Right ventricle myocardium inferior (tissue), 1 donor: ENCODE results near the gene MYO15B. TPM values are rescaled to one million over a fixed set of nuclear protein-coding genes. Genes with fewer than 3 reads are reported as not detected.

ENCODE experiments used
- ATAC-seq: fragments of 200-7000 bp; cut with Tn5 transposase; one replicate; pipeline ENCODE4 v1.9.1; 2020; ENCODE audit warnings: mild to moderate bottlenecking, moderate library complexity
- DNase-seq: peaks from one replicate; pipeline ENCODE4 v3.0.0; 2021; ENCODE audit errors: missing footprints
- intact Hi-C: fragments of 100-400 bp; cut with DNase I; formaldehyde crosslinking; loops from one replicate; pipeline ENCODE4 v1.11.0; 2022
- long read RNA-seq: library from polyadenylated mRNA; unstranded; transcript quantifications from one replicate; pipeline ENCODE4 v2.0.0, GENCODE V29; 2021
- total RNA-seq: library from RNA; stranded (reverse); fragmentation: NEBNext Ultra II Directional; extraction: Animal tissue kit (Norgen Biotek cat#: 25700); gene quantifications from one replicate; pipeline ENCODE4 v1.2.1, GENCODE V29; 2021
- donor health status: DM: no; HTN: yes; CAD: no; lungs with severe emphysema.

The MYO15B gene
- total RNA-seq = 43.7 TPM
- long read RNA-seq, partial matches to known transcripts = 2 of 6 reads
- long read RNA-seq, other reads (novel, unspliced or antisense) = 4 of 6 reads

DNA sequence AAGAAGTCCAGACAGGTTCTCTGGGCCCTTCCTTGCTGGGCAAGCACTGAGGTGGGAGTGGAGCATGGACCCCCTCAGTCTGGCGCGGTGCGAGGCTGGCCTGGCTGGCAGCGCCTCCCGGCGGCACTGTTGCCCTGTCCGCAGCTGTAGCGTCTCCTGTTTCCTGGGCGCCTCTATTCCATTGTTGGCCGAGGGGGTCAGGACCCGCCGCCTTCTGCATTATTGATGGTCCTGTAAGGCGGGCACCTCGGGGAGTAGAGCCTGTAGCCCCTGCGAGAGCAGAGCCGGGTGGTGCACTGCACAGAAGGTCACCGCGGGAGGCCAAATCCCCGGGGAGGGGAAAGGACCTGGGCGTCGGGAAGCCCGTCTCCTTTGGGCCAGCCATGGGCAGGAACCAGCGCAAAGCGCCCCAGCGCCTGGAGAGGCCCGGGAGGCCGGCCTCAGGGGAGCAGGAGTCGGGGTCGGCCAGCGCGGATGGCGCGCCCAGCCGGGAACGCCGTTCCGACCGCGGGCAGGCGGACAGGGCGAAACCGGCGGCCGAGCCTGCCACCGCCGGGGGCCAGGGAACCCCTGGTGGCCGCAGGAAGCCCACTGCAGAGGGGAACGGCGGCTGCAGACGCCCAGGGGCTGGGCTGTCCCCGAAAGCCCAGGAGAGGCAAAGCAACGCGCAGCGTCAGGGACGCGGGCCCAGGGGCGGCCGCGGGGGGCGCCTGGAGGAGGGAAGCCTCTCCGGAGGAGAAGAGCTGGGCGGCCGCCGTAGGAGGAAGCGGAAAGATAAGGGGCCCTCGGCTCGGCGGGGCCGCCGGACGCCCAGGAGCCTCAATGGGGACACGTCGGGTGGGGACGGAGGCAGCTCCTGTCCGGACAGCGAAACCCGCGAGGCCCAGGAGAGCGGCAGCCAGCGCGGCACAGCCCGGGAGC, at the start of gene MYO15B:
TSS of gene MYO15B (plus strand) at position 126 of the 921 bp plus-strand sequence. CDS start at position 384, 258 bp downstream.
- ATAC-seq = peak; percentile 43
- intact Hi-C loops = loop anchor here (5.0 kb wide), 2 partner anchors 71 to 161 kb away; partner anchors contain the start of genes CASKIN2 and TSEN54
- DNase-seq = peak; percentile 87

DNA sequence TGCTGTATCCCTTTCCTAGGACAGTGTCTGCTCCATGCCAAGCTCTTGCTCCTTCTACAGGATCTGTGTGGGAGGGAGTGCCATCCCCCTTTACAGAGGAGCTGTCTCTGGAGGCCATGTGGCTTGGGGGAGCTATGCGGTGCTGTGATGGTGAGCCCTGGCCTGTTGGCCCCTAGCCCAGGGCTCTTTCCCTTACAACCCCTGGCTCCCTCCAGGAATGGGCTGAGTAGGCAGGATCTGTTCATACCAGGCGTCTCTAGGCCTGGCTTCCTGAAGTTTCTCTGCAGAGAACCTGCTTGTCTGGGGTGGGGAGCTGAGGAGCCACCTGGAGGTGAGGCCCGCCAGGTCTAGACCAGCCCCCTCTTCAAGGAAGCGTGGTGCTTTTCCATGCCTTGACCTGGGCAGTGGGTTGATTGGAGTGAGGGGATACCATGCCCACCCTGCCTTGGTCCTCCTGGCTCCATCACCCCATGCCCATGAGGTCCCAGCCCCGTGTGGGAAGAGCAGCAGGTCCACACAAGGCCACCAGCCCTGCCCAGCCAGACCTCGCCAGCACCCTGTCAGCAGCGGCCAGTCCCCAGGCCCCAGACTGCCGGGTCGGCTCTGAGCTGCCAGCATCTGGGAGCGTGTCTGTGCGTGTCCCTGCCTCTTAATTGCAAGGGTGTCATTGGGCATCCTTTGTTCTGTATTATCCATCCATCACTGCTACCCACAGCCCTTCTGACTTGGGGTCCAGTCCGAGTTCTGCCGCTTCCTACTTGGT, 47.5 kb upstream of the MYO15B start:
- DNase-seq = no peak
- ATAC-seq = no peak
- intact Hi-C loops = no loop called here

DNA sequence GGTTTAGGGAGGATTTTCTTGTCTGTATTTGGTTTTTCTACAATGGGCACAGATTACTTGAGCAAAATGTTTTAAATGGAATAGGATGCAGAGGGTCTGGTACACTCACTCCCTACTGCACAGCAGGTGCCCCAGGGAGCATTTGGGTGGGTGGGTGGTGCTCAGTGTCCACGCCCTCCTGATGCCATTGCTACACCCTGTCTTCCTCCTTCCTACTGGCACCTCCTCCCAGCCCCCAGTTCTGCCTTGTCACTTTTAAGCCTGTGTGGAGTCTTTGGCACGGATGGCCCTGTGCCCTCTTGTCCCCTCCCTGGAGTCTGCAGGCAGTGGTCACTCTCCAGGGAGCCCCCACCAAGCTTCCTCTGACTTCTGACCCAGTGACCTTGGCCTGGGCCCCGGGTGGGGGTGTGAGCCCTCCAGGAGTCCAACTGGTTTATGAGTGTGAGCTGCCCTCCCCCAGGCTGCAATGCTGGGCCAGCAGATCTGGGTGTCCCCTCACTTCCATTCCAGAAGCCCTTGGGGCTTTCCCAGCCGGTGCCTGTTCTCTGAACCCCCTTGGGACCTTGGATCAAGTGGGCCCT, 46.6 kb upstream of the MYO15B start:
- DNase-seq = no peak
- intact Hi-C loops = no loop called here
- no peak for ATAC-seq

DNA sequence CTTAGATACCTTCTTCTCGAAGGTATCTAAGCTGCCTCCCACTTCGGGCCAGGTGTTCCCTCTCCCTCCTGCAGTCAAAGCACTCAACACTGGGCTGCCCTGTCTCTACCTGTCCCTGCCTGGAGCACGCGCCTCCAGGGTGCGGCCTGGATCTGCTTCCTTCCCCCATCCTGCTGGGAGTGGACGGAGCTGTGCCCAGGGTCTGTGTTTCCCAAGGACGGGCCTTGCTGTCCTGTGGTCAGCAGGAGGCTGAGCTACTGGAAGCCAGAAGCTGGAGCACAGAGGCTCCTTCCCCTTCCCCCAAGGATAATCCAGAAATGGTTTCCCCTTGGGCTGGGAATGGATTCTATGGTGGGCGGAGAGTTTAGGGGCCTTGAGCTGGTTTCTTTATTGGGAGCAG, 45.4 kb upstream of the MYO15B start:
- ATAC-seq (no peak), DNase-seq (no peak)
- intact Hi-C loops = no loop called here

GRCh38 chr17:75542728-75543336, 44.8 kb upstream of the MYO15B start:
- ATAC-seq (no peak), DNase-seq (peak; percentile 54)
- intact Hi-C loops = no loop called here

DNA sequence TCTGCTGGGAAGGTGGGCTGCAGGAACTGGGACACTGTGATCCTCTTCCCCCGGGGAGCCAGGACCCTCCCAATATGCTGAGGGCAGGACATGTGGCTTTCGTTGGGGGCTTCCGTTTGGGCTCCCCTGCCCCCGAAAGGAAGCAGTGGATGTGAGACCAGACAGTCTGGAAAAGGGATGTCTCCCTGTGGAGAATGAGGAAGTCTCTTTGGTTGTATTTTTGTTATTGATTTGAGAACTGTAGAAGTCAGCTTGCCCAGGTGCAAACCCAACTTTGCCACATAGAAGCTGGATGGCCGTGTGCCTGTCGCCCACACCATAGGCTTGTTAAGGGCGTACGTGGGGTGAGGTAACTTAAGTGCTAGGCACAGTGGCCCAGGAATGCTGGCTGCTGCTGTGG, 43.4 kb upstream of the MYO15B start:
- intact Hi-C loops = no loop called here
- no peak for ATAC-seq
- DNase-seq = no peak

DNA sequence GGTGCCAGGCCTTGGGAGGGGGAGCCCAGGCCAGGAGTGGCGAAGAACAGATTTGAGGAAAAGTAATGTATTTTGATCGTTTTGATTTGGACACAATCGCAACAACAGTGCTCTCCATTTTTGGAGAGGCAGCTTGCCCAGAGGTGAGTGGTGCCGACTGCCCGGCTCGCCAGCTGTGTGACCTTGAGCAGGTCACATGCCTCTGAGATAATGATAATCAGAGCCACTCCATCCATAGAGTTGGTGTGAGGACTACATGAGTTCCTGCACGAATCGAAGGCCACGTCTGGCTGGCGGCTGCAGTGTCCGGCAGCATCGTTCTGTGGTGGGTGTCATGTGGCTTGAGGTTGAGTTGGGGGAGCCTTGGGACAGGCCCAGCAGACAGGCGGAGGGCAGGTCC, 41.4 kb upstream of the MYO15B start:
- intact Hi-C loops = no loop called here
- ATAC-seq (no peak), DNase-seq (peak; percentile 69)

DNA sequence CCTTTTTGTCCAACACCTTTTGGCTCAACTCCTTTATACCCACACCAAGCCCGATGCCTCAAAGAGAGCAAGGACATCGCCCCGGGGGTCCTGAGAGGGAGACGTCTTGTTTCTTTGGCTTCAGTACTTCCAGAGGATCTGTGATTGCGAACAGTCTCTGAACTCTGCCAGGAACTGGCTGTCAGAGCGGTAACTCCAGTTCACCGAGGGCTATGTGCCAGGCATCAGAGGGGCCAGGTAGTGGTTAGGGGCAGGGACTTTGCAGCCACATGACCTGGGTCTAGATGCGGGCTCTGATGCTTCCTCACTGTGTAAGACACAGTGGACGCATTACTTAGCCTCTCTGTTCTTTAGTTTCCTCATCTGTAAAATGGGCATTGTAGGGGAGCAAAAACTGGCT, 40.5 kb upstream of the MYO15B start:
- ATAC-seq (no peak), DNase-seq (peak; percentile 6)
- intact Hi-C loops = no loop called here

- DNase-seq (peak; percentile 22), ATAC-seq (no peak)
- intact Hi-C loops = no loop called here
These were observed 38.8 kb upstream of the MYO15B start for GRCh38 chr17:75548813-75549212.

DNA sequence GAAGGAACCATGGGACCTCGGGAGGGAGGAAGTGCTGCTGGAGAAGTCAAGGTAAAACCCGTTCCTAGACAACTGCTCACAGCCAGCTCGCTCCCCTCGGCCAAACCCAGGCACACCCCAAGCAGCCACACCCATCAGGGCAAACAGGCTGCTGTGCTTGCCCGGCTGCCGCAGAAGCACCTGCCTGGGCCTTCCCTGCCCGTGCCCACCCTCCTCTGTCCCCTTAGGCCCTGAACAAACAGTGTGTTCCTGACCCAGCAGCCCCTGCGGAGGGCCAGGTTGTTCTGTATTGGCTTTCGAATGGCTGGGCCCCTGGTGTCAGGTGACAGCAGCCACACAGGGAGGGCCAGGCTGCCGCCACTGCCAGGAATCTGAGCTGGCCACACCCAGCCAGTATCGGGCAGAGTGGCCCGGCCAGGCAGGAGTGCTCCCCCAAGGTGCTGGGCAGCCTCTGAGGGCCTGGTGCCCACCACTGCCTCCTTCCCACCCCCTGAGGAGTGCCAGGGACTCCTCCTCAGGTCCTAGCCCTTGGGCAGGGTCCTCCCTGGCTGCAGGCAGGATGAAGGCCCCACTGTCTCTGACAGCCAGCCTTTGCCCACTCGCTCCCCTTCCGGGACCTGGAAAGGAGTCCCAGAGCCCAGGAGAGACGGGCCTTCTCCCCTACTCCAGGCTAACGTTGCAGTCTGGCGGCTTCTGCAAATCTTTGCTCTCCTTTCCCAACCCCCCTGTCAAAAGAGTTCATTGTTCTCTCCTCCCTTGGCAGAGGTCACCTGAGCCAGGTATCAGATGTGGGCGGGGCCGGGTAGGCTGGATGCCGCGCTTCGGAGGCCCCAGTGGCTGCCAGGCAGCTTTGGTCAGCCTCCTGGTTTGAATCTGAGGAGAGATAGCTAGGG, 38.1 kb upstream of the MYO15B start:
- ATAC-seq (peak; percentile 64), DNase-seq (peak; percentile 58)
- intact Hi-C loops = no loop called here

GRCh38 chr17:75550139-75550465, 37.5 kb upstream of the MYO15B start:
- intact Hi-C loops = no loop called here
- DNase-seq (peak; percentile 44), ATAC-seq (no peak)

GRCh38 chr17:75551266-75551665, 36.3 kb upstream of the MYO15B start:
- ATAC-seq = no peak
- peak; percentile 16 for DNase-seq
- intact Hi-C loops = no loop called here

GRCh38 chr17:75552425-75553294, 34.9 kb upstream of the MYO15B start:
- ATAC-seq = no peak
- intact Hi-C loops = no loop called here
- peak; percentile 17 for DNase-seq

DNA sequence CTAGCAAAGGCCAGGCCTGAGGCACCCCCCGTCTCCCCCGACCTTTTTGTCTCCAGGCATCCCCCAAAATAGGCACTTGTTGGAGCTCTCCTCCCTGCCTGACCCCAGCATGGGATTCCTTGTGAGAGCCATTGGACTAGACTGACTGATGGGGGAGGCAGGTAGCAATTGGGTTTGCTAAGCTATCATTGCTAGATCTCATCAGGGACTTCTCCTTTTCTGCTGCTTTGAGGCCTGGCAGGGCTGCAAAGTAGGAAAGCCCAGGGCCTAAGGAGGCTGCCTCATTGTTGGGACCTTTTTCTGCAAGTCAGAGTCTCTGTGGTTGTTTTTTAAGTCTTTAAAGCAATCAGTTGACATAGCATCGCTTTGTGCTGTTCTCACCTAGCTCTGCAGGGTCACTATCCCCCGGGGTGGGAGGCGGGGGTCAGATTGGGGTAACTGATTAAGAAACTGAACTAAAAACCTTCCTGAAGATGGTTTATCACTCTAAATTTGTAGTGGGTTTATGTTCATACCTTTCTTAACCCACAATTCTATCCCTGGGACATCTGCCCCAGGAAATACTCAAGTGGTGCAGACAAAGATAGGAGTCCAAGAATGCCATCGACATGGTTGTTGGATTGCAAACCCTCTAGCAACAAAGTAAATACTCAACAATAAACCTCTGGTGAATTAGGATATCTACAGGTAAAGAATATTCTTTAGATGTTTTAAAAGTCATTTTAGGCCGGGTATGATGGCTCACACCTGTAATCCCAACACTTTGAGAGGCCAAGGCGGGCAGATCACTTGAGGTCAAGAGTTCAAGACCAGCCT, 34.1 kb upstream of the MYO15B start:
- intact Hi-C loops = no loop called here
- no peak for ATAC-seq
- DNase-seq = peak; percentile 32

DNA sequence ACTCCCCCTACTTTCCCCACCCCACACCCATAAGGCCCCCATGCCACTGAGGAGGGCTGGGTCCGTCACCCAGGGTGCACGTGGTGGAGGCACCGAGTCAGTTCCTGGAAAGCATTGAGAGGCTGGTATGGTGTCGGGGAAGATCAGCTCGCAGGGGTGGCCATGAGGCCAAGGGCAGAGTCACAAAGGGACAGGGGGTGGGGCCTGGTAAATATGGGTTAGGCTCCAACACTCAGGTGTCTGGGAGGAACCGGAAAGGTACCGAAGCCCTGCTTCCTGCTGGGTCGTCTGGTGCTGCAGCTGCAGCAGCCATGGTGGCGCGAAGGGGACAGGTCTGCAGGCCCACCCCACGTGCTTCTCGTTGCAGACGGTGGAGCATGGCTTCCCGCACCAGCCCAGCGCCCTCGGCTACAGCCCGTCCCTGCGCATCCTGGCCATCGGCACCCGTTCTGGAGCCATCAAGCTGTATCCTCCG, 31.9 kb upstream of the MYO15B start:
- intact Hi-C loops = no loop called here
- ATAC-seq = no peak
- DNase-seq = no peak

DNA sequence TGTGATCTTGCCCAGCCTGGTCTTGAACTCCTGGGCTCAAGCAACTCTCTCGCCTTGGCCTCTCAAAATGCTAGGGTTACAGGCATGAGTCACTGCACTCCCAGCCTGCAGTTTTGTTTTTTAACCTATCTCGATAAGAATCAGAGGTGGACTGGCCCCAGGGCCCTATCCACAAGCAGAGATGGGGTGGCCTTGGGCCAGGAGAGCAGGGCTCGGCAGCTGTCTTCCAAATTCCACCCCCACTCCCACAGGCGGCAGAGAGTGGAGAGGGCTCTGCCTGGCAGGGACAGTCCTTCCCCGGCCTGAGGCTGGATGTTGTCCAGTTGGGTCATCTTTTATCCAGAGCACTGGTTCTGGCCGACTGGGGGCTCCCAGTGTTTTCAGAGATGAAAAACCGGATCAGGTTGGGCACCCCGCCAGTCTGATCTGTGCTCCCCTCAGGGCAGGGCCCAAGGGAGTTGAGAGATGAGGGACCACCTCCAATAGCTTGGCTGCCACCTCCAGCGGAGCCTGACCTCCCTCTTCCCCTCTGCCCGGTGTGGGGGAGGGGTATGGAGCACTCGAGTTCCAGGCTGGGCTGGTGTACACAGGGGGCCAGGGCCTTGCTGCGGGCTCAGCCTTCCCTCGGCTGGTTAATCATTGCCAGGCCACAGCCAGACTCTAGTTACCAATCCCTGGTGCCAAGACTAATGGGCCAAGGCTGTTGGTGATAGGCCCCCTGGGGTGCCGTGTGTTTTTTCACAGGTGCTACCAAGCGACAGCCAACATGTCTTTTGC, 30.3 kb upstream of the MYO15B start:
- intact Hi-C loops = no loop called here
- ATAC-seq (no peak), DNase-seq (no peak)
